SH-SY5Y (cell line): ENCODE results near the gene HELT.

Experiments used
- GATA2 ChIP-seq: IDR thresholded peaks from 2 replicates; pipeline ENCODE4 v1.6.1; 2011; ENCODE audit warnings: mild to moderate bottlenecking, low read depth, low read length
- GATA3 ChIP-seq: IDR thresholded peaks from 2 replicates; pipeline ENCODE4 v1.6.1; 2011; ENCODE audit warnings: low read depth, mild to moderate bottlenecking, low read length, moderate library complexity

- no peak for TF ChIP-seq GATA2
- TF ChIP-seq GATA3 = no peak
Observed at GRCh38 chr4:184983672-184984356, 34.5 kb upstream of the HELT start.
